ENCODE results near the gene FXN. TPM values are rescaled to one million over a fixed set of nuclear protein-coding genes. Genes with fewer than 3 reads are reported as not detected.
A peak's percentile ranks its signal among the peaks of the same experiment; 100 is the strongest.

Gene FXN
- total RNA-seq, 1 donor from 2014 or later = 12.4 TPM

DNA sequence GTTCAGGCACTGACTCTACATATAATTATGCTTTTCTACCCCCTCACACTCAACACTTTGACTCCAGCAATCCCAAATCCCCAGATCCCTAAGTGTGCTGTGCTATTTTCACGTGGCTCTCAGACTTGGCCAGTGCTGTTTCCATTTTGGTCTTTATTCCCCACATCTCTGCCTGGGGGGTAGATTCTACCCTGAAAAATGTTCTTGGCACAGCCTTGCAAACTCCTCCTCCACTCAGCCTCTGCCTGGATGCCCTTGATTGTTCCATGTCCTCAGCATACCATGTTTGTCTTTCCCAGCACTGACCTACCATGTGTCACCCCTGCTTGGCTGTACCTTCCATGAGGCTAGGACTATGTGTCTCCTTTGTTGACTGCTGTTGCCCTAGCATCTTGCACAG, 43.0 kb downstream of the FXN start:
- intact Hi-C loops (cut with DNase I) = no loop called here
- H3K4me3 ChIP-seq = no peak overlapping the region
- DNase-seq (no peak), ATAC-seq (peak; percentile 74)
- no peaks in the 10 kb centered on the region for H3K9me3 ChIP-seq
- peaks cover 11% of the 10 kb centered on the region for H3K4me1 ChIP-seq
- H3K36me3 ChIP-seq = no peaks in the 10 kb centered on the region
- H3K27me3 ChIP-seq = no peaks in the 10 kb centered on the region
- H3K27ac ChIP-seq = no peak overlapping the region
- no peak for TF ChIP-seq CTCF (IDR thresholded peaks at IDR 0.05)

- ATAC-seq (no peak), DNase-seq (no peak)
- no peaks in the 10 kb centered on the region for H3K36me3 ChIP-seq
- peaks cover 11% of the 10 kb centered on the region for H3K4me1 ChIP-seq
- H3K9me3 ChIP-seq = no peaks in the 10 kb centered on the region
- H3K4me3 ChIP-seq = no peak overlapping the region
- no peak for TF ChIP-seq CTCF (IDR thresholded peaks at IDR 0.05)
- H3K27me3 ChIP-seq = no peaks in the 10 kb centered on the region
- H3K27ac ChIP-seq = no peak overlapping the region
- intact Hi-C loops (cut with DNase I) = no loop called here
Measured at GRCh38 chr9:69079186-69079585, 43.6 kb downstream of the FXN start.

GRCh38 chr9:69081261-69081660, 45.7 kb downstream of the FXN start:
- H3K27ac ChIP-seq = no peak overlapping the region
- TF ChIP-seq CTCF (IDR thresholded peaks at IDR 0.05) = no peak
- H3K36me3 ChIP-seq = no peaks in the 10 kb centered on the region
- ATAC-seq (no peak), DNase-seq (no peak)
- no peaks in the 10 kb centered on the region for H3K9me3 ChIP-seq
- no peaks in the 10 kb centered on the region for H3K27me3 ChIP-seq
- no peak overlapping the region for H3K4me3 ChIP-seq
- H3K4me1 ChIP-seq = peaks cover 12% of the 10 kb centered on the region
- intact Hi-C loops (cut with DNase I) = no loop called here

GRCh38 chr9:69083321-69083720, 47.8 kb downstream of the FXN start:
- no peak for ATAC-seq
- H3K27ac ChIP-seq = no peak overlapping the region
- no peaks in the 10 kb centered on the region for H3K9me3 ChIP-seq
- H3K4me3 ChIP-seq = no peak overlapping the region
- peaks cover 11% of the 10 kb centered on the region for H3K4me1 ChIP-seq
- no peaks in the 10 kb centered on the region for H3K27me3 ChIP-seq
- TF ChIP-seq CTCF (IDR thresholded peaks at IDR 0.05) = no peak
- intact Hi-C loops (cut with DNase I) = no loop called here
- no peaks in the 10 kb centered on the region for H3K36me3 ChIP-seq
- no peak for DNase-seq

DNA sequence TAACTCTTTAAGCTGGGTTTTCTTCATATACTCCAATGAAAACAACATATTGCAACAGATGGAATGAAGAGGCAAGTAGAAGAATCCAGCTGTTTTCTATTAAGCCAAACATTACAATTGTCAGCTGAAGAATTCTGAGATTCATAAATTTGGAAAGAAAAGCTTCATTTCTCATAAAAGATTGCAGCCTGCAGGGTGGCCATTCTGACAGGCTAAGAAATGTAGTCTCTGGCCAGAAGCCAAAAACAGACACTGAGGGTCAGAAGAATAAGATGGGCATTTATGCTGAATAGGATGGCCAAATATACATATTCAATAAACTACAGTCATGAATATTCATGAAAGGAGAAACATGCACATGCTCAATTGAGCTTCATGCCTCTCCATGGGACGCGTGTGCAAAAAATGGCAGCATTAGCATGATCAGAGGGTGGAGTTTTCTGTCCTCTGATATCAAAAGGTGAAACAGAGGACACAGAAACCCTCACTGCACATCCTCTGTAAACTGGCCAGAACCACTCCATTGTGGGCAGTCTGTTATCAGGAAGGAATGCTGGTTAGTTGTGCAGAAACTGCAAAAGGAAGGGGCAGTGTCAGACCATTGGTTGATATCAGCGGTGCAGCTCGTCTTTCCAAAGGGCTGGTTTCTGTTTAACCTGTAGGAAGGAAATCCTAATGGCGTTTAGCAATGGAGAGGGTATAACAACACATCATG, 50.2 kb downstream of the FXN start:
- no peaks in the 10 kb centered on the region for H3K36me3 ChIP-seq
- no peak for TF ChIP-seq CTCF (IDR thresholded peaks at IDR 0.05)
- DNase-seq = no peak
- H3K27ac ChIP-seq = no peak overlapping the region
- H3K9me3 ChIP-seq = no peaks in the 10 kb centered on the region
- ATAC-seq = peak; percentile 43
- H3K4me1 ChIP-seq = peaks cover 24% of the 10 kb centered on the region
- no peak overlapping the region for H3K4me3 ChIP-seq
- intact Hi-C loops (cut with DNase I) = no loop called here
- no peaks in the 10 kb centered on the region for H3K27me3 ChIP-seq

GRCh38 chr9:69086312-69086711, 50.8 kb downstream of the FXN start:
- Histone ChIP-seq H3K27ac (no peak overlapping the region), H3K4me1 (peaks cover 24% of the 10 kb centered on the region), H3K36me3 (no peaks in the 10 kb centered on the region), H3K4me3 (no peak overlapping the region), H3K9me3 (no peaks in the 10 kb centered on the region), H3K27me3 (no peaks in the 10 kb centered on the region)
- intact Hi-C loops (cut with DNase I) = no loop called here
- ATAC-seq (no peak), DNase-seq (no peak)
- TF ChIP-seq CTCF (IDR thresholded peaks at IDR 0.05) = no peak

Measured in upper lobe of right lung (tissue), 1 donor.